Activated T-cell treated with anti-CD3 and anti-CD28 coated beads, Interleukin-2, amount 50 U/mL, for 48 hours (primary cell): ENCODE data around the gene SERINC3.

Source experiments
- DNase-seq, 2 experiments: peaks; one replicate each; pipeline ENCODE4 v3.0.0-alpha.2; 2020

SERINC3 gene

DNA sequence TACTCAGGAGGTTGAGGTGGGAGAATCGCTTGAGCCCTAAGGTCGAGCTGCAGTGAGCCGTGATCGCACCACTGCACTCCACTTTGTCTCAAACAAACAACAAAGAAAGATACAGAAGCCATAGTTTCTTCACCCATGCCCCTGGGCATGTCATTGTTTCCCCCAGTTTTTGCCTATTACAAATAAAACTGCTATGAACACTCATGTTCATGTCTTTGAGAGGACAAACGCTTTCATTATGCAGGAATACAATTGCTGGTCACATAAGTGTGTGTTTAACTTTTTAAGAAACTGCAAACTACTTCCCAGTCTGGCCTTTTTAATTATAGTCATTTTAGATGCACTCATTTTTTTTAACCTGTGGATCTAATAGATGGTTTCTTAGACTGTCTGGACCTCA, 58.4 kb downstream of the SERINC3 start:
- no peak for DNase-seq

GRCh38 chr20:44461803-44462174, 60.1 kb downstream of the SERINC3 start:
- no peak for DNase-seq

- no peak for DNase-seq
These were observed 60.6 kb downstream of the SERINC3 start for GRCh38 chr20:44461142-44461802.

- no peak for DNase-seq
These were observed 61.1 kb downstream of the SERINC3 start for GRCh38 chr20:44460795-44461141.

- no peak for DNase-seq
These were observed 62.6 kb downstream of the SERINC3 start for GRCh38 chr20:44459271-44459670.

- DNase-seq, result no peak
These were observed 64.9 kb downstream of the SERINC3 start for GRCh38 chr20:44457016-44457415.

- DNase-seq, result no peak
These were observed 65.3 kb downstream of the SERINC3 start for GRCh38 chr20:44456611-44457010.

DNA sequence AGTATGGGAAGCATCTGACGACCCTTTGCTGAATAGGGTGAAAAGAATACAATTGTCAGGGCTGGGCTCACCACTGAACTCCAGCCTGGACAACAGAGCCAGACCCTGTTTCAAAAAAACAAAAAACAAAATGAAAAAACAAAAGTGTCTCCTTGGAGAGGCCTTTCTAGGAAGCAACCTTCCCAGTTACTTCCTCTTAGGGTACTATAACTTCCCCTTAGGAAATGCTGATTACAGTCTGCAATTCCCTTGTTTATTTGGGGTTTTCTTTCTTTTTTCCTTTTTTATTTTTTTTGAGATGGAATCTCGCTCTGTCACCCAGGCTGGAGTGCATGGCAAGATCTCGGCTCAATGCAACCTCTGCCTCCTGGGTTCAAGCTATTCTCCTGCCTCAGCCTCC, 66.7 kb downstream of the SERINC3 start:
- no peak for DNase-seq

- DNase-seq, result no peak
These were observed 67.4 kb downstream of the SERINC3 start for GRCh38 chr20:44454306-44454963.

GRCh38 chr20:44450903-44451450, 70.9 kb downstream of the SERINC3 start:
- DNase-seq, result no peak

GRCh38 chr20:44450281-44450889, 71.5 kb downstream of the SERINC3 start:
- no peak for DNase-seq

- DNase-seq, result no peak
These were observed 72.0 kb downstream of the SERINC3 start for GRCh38 chr20:44449864-44450263.

- DNase-seq, result peak in 1 of 2 experiments; percentile 30
These were observed 72.9 kb downstream of the SERINC3 start for GRCh38 chr20:44448753-44449546.

GRCh38 chr20:44447827-44448419, 73.9 kb downstream of the SERINC3 start:
- no peak for DNase-seq
